ENCODE measurements around the gene CEPT1. TPM values are rescaled to one million over a fixed set of nuclear protein-coding genes. Genes with fewer than 3 reads are reported as not detected.

Gene CEPT1
- total and polyA plus RNA-seq, 10 of the 15 experiments (the other 5 are each of a cell fraction or from before 2014, with no cell fraction given): 29.4 to 77.9 (median 54.8) TPM

GRCh38 chr1:111161843-111162487, 21.9 kb downstream of the CEPT1 start:
- DNase-seq (ENCODE audit: low read depth, low spot score): no peak
- H3K4me3 ChIP-seq: no peak overlapping the region
- H3K9me3 ChIP-seq (replicated peaks; ENCODE audit: control insufficient read depth, insufficient read depth, low read length): no peaks in the 10 kb centered on the region
- H4K20me1 ChIP-seq (ENCODE audit: control insufficient read depth, insufficient read depth): no peaks in the 10 kb centered on the region
- ChIA-PET CTCF (interaction anchor here (1.0 to 1.5 kb wide), 2 partner anchors 12 to 23 kb away, joined by 4 read pairs; no protein-coding TSS in a partner anchor), SMC1A (ENCODE audit: uncharacterized antibody, unreplicated experiment) (interaction anchor here (0.7 to 3.9 kb wide), 7 partner anchors 9 to 36 kb away, joined by 3 to 20 read pairs (median 8); no protein-coding TSS in a partner anchor), RAD21 (ENCODE audit: unreplicated experiment) (interaction anchor here (0.7 to 1.0 kb wide), 2 partner anchors 8 to 9 kb away, joined by 3 read pairs; no protein-coding TSS in a partner anchor), POLR2A (interaction anchor here (0.5 to 1.0 kb wide), 2 partner anchors 23 to 810 kb away, joined by 3 read pairs; no protein-coding TSS in a partner anchor)
- peaks cover 47% of the 10 kb centered on the region for H3K79me2 ChIP-seq (ENCODE audit: control insufficient read depth, insufficient read depth, low read length)
- H3K4me1 ChIP-seq (ENCODE audit: control insufficient read depth, insufficient read depth, low read length): no peaks in the 10 kb centered on the region
- in situ Hi-C loops (cut with MboI) (no loop called here), intact Hi-C loops (cut with micrococcal nuclease; ENCODE audit: unreplicated experiment) (no loop called here)
- no peak overlapping the region; the same call in 1 of the 2 replicates for H2AFZ ChIP-seq (ENCODE audit: control insufficient read depth, low read depth, low read length)
- ATAC-seq: no peak; the same call in 2 of the 3 replicates
- FAIRE-seq: no peak
- 61% methylated on average over 1 of the region's 1 CpG for WGBS (ENCODE audit: insufficient coverage, insufficient replicate concordance, low lambda C conversion rate, missing lambda C conversion rate)
- TF ChIP-seq, protein P1, sequence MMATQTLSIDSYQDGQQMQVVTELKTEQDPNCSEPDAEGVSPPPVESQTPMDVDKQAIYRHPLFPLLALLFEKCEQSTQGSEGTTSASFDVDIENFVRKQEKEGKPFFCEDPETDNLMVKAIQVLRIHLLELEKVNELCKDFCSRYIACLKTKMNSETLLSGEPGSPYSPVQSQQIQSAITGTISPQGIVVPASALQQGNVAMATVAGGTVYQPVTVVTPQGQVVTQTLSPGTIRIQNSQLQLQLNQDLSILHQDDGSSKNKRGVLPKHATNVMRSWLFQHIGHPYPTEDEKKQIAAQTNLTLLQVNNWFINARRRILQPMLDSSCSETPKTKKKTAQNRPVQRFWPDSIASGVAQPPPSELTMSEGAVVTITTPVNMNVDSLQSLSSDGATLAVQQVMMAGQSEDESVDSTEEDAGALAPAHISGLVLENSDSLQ (IDR thresholded peaks at IDR 0.05): no peak
- no peak for TF ChIP-seq RAD21 (IDR thresholded peaks at IDR 0.05; ENCODE audit: insufficient read depth, low read depth, low read length)
- TF ChIP-seq RBBP5 (conservative IDR thresholded peaks at IDR 0.05): no peak
- no peak for TF ChIP-seq CHD1 (IDR thresholded peaks at IDR 0.05; ENCODE audit: low read depth, low read length)
- no peak for TF ChIP-seq POLR2A (IDR thresholded peaks at IDR 0.05; ENCODE audit: low read depth, low read length)
- no peak for TF ChIP-seq CUX1 (IDR thresholded peaks at IDR 0.05; ENCODE audit: insufficient replicate concordance, low read depth, low read length)
- peaks cover 6 to 34% of the 10 kb centered on the region in 2 experiments for H3K36me3 ChIP-seq (ENCODE audit: control insufficient read depth in 2 of 2, insufficient read depth in 2 of 2, low read length in 1 of 2)
- no peak overlapping the region for H3K4me2 ChIP-seq (ENCODE audit: control insufficient read depth, insufficient read depth)
- no peak overlapping the region for H3K27ac ChIP-seq (ENCODE audit: control insufficient read depth, insufficient read depth)
- no peak overlapping the region for H3K9ac ChIP-seq (ENCODE audit: control insufficient read depth, insufficient read depth, low read length)
- no peaks in the 10 kb centered on the region for H3K27me3 ChIP-seq (replicated peaks in 1 of 2; ENCODE audit: control insufficient read depth in 2 of 2, insufficient read depth in 2 of 2, low read length in 1 of 2)
- no TSS peak for BruUV-seq (replicated peaks)

All from GM12878 (cell line).